ENCODE results near the gene COL9A3.

Gene COL9A3

DNA sequence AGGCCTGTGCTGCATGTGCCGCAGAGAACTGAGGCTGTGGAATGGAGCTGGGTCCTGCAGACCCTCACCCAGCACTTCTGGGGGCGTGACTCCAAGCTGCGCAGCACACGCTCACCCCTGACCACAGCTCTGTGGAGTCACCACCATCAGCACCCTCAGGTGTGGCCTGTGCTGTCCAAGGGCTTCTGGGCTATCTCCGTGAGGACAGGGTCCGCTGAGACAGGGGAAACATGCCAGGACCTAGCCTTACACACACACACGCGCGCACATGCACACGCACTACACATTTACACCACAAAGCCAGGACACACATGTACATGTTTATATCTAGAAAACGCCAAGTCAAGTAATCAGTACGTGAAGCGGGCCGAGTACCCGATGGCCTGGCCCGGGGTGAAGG, 71.6 kb downstream of the COL9A3 start:
- no peak overlapping the region for H3K4me3 Mint-ChIP-seq

GRCh38 chr20:62888910-62889309, 72.1 kb downstream of the COL9A3 start:
- TF ChIP-seq, protein P1, sequence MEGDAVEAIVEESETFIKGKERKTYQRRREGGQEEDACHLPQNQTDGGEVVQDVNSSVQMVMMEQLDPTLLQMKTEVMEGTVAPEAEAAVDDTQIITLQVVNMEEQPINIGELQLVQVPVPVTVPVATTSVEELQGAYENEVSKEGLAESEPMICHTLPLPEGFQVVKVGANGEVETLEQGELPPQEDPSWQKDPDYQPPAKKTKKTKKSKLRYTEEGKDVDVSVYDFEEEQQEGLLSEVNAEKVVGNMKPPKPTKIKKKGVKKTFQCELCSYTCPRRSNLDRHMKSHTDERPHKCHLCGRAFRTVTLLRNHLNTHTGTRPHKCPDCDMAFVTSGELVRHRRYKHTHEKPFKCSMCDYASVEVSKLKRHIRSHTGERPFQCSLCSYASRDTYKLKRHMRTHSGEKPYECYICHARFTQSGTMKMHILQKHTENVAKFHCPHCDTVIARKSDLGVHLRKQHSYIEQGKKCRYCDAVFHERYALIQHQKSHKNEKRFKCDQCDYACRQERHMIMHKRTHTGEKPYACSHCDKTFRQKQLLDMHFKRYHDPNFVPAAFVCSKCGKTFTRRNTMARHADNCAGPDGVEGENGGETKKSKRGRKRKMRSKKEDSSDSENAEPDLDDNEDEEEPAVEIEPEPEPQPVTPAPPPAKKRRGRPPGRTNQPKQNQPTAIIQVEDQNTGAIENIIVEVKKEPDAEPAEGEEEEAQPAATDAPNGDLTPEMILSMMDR (IDR thresholded peaks at IDR 0.05; ENCODE audit: unreplicated experiment in 3 of 3), result no peak
- no peaks in the 10 kb centered on the region for H3K9me3 Mint-ChIP-seq
- no peak overlapping the region for H3K4me3 Mint-ChIP-seq
- no peak overlapping the region for H3K27ac Mint-ChIP-seq
- peaks cover 70% of the 10 kb centered on the region for H3K36me3 Mint-ChIP-seq (ENCODE audit: low read depth)
- H3K27me3 Mint-ChIP-seq (ENCODE audit: low read depth), result no peaks in the 10 kb centered on the region
- peaks cover 14% of the 10 kb centered on the region for H3K4me1 Mint-ChIP-seq

More for the DNA sequence above, 71.6 kb downstream of the COL9A3 start:
- H3K27me3 Mint-ChIP-seq (ENCODE audit: low read depth), result no peaks in the 10 kb centered on the region
- H3K9me3 Mint-ChIP-seq, result no peaks in the 10 kb centered on the region
- H3K4me1 Mint-ChIP-seq, result peaks cover 14% of the 10 kb centered on the region
- H3K27ac Mint-ChIP-seq, result no peak overlapping the region
- peaks cover 66% of the 10 kb centered on the region for H3K36me3 Mint-ChIP-seq (ENCODE audit: low read depth)
- TF ChIP-seq, protein P1 (IDR thresholded peaks at IDR 0.05; ENCODE audit: unreplicated experiment in 3 of 3), result no peak

DNA sequence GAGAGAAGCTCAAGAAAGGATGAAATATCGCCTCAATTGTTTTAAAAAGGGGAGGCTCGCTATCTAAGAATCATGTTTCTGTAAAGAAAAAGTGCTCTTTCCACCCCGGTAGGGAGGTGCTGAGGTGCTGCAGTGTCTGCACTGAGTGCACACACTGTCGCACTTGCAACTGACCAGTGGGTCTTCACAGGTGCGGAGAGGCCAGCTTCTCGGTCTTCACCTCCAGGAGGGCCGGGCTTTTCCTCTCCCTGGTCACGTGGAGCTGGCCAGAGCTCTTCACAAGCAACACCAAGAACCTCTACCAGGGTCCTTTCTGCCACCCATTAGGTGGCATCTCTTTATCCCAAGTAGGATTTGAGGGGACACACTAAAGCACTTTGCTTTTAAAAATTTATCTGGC, 72.6 kb downstream of the COL9A3 start:
- Mint-ChIP-seq H3K4me3 (no peak overlapping the region), H3K4me1 (peaks cover 14% of the 10 kb centered on the region), H3K27me3 (ENCODE audit: low read depth) (no peaks in the 10 kb centered on the region), H3K27ac (no peak overlapping the region), H3K9me3 (no peaks in the 10 kb centered on the region), H3K36me3 (ENCODE audit: low read depth) (peaks cover 71% of the 10 kb centered on the region)
- TF ChIP-seq, protein P1 (IDR thresholded peaks at IDR 0.05; ENCODE audit: unreplicated experiment in 3 of 3), result no peak

DNA sequence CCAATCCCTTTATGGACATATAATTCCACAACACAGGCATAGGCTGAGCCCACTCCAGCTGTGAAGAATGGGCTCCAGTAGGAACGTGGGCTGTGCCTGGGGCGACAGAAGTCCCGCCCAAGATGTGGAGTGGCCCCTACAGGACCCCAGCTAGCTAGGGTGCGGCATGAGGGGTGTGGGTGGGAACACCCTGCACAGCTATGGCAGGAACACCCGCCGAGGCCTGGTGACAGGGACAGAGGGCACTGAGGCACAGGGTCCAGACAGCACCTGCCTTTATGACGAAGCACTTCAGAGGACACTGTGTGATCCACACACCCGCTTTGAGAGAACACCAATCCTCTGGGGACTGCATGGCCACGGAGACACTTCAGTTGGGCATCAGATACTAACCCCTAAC, 73.0 kb downstream of the COL9A3 start:
- H3K4me1 Mint-ChIP-seq, result peaks cover 14% of the 10 kb centered on the region
- peaks cover 74% of the 10 kb centered on the region for H3K36me3 Mint-ChIP-seq (ENCODE audit: low read depth)
- no peak overlapping the region for H3K4me3 Mint-ChIP-seq
- H3K9me3 Mint-ChIP-seq, result no peaks in the 10 kb centered on the region
- H3K27me3 Mint-ChIP-seq (ENCODE audit: low read depth), result no peaks in the 10 kb centered on the region
- H3K27ac Mint-ChIP-seq, result no peak overlapping the region
- TF ChIP-seq, protein P1 (IDR thresholded peaks at IDR 0.05; ENCODE audit: unreplicated experiment in 3 of 3), result no peak

GRCh38 chr20:62890444-62890843, 73.6 kb downstream of the COL9A3 start:
- H3K9me3 Mint-ChIP-seq, result no peaks in the 10 kb centered on the region
- H3K27ac Mint-ChIP-seq, result no peak overlapping the region
- H3K36me3 Mint-ChIP-seq (ENCODE audit: low read depth), result peaks cover 79% of the 10 kb centered on the region
- H3K4me1 Mint-ChIP-seq, result peaks cover 14% of the 10 kb centered on the region
- H3K27me3 Mint-ChIP-seq (ENCODE audit: low read depth), result no peaks in the 10 kb centered on the region
- no peak overlapping the region for H3K4me3 Mint-ChIP-seq
- TF ChIP-seq, protein P1 (IDR thresholded peaks at IDR 0.05; ENCODE audit: unreplicated experiment in 3 of 3), result no peak

All from nephron (organoid).